Mesendoderm (in vitro differentiated cells): ENCODE measurements around the gene GOLIM4.

Experiments used
- DNase-seq: peaks from one replicate; pipeline ENCODE4 v3.0.0; 2013
- H2AK5ac ChIP-seq: 2 replicates; pipeline ENCODE4 v1.6.1; 2013; ENCODE audit warnings: low read length, inconsistent platforms
- H2BK120ac ChIP-seq: 2 replicates; pipeline ENCODE4 v1.6.1; 2013; ENCODE audit warnings: low read depth, mild to moderate bottlenecking, low read length, moderate library complexity, mixed read lengths
- H2BK15ac ChIP-seq: replicated peaks from 2 replicates; pipeline ENCODE4 v1.6.1; 2013; ENCODE audit warnings: low read depth, mild to moderate bottlenecking, moderate library complexity
- H2BK5ac ChIP-seq: 2 replicates; pipeline ENCODE4 v1.6.1; 2013; ENCODE audit warnings: low read length, inconsistent platforms
- H3K18ac ChIP-seq: 2 replicates; pipeline ENCODE4 v1.6.1; 2013; ENCODE audit warnings: mild to moderate bottlenecking, low read length, mixed read lengths
- H3K23ac ChIP-seq: one replicate; pipeline ENCODE4 v1.6.1; 2013; ENCODE audit warnings: low read length
- H3K27ac ChIP-seq: 2 replicates; pipeline ENCODE4 v1.5.1; 2013; ENCODE audit warnings: low read depth, mild to moderate bottlenecking, inconsistent platforms, low read length, moderate library complexity
- H3K27me3 ChIP-seq: 2 replicates; pipeline ENCODE4 v1.6.1; 2013; ENCODE audit warnings: low read length, control low read depth, mild to moderate bottlenecking, inconsistent platforms; ENCODE audit not compliant: insufficient read depth, poor library complexity
- H3K36me3 ChIP-seq: 2 replicates; pipeline ENCODE4 v1.6.1; 2013; ENCODE audit warnings: low read length, inconsistent platforms; ENCODE audit not compliant: control insufficient read depth, insufficient read depth
- H3K4ac ChIP-seq: one replicate; pipeline ENCODE4 v1.6.1; 2013; ENCODE audit warnings: low read depth, mild to moderate bottlenecking, low read length, moderate library complexity
- H3K4me1 ChIP-seq: 2 replicates; pipeline ENCODE4 v1.6.1; 2013; ENCODE audit warnings: low read depth, low read length, inconsistent platforms; ENCODE audit not compliant: control insufficient read depth
- H3K4me2 ChIP-seq: 2 replicates; pipeline ENCODE4 v1.6.1; 2013; ENCODE audit warnings: low read length
- H3K4me3 ChIP-seq: 2 replicates; pipeline ENCODE4 v1.5.1; 2013; ENCODE audit warnings: mild to moderate bottlenecking, low read length
- H3K56ac ChIP-seq: one replicate; pipeline ENCODE4 v1.6.1; 2013; ENCODE audit warnings: low read length
- H3K79me1 ChIP-seq: 2 replicates; pipeline ENCODE4 v1.6.1; 2013; ENCODE audit warnings: low read length, inconsistent platforms
- H3K79me2 ChIP-seq: 2 replicates; pipeline ENCODE4 v1.6.1; 2013; ENCODE audit warnings: mild to moderate bottlenecking, low read length; ENCODE audit not compliant: control insufficient read depth, insufficient read depth
- H3K9ac ChIP-seq: 2 replicates; pipeline ENCODE4 v1.6.1; 2013; ENCODE audit warnings: low read length, inconsistent platforms
- H4K5ac ChIP-seq: one replicate; pipeline ENCODE4 v1.6.1; 2013; ENCODE audit warnings: low read length
- H4K8ac ChIP-seq: one replicate; pipeline ENCODE4 v1.6.1; 2013; ENCODE audit warnings: low read depth, mild to moderate bottlenecking, control low read depth, low read length, moderate library complexity
- WGBS: extraction: QIAGEN DNeasy Blood & Tissue Kit; methylation state at CpG from one replicate; pipeline ENCODE4 v1.1.7; 2013; ENCODE audit warnings: low lambda C conversion rate, missing lambda C conversion rate; ENCODE audit not compliant: insufficient coverage; ENCODE audit errors: extremely low coverage; 5-methylcytosine and 5-hydroxymethylcytosine counted together

The GOLIM4 gene

DNA sequence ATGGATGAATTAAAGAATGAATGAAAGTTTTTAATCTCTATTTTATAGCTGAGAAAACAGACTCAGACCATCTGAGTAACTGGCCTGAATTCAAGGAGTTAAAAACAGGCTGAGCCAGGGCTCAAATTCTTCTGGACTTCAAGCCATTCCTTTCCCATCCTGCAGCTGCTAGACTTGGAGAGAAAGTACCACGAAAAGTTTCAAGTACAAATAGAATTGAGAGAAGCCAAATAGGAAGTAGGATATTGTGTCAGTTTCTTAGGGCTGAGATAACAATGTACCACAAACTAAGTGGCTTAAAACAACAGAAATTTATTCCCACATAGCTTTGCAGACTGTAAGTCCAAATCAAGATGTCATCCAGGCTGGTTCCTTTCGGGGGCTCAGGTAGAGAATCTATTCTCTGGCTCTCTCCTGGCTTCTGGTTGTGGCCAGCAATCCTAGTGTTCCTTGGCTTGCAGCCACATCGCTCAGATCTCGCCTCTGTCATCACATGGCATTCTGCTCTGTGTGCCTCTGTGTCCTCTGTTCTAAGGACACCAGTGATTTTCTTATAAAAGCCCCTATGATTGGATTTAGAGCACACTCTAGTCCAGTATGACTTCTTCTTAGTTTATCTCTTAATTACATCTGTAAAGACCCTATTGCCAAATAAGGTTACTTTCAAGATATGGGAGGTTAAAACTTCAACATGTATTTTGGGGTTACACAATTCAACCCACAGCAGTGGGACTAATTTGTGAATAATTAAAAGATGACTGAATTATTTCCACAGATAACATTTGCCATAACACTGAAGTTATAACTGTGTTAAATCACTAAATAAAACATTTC lies 25.7 kb upstream of the GOLIM4 start:
- DNase-seq, result no peak
- Histone ChIP-seq H3K9ac (no peak overlapping the region), H3K36me3 (no peaks in the 10 kb centered on the region), H2BK15ac (no peak overlapping the region), H3K23ac (no peak overlapping the region), H3K79me1 (no peaks in the 10 kb centered on the region), H3K4ac (no peak overlapping the region), H2BK5ac (no peak overlapping the region), H4K5ac (no peak overlapping the region), H3K56ac (no peak overlapping the region), H3K79me2 (no peaks in the 10 kb centered on the region), H3K4me1 (no peaks in the 10 kb centered on the region), H2BK120ac (no peak overlapping the region), H3K4me3 (no peak overlapping the region), H3K18ac (no peak overlapping the region), H4K8ac (no peak overlapping the region), H3K27ac (no peak overlapping the region), H3K27me3 (no peaks in the 10 kb centered on the region), H3K4me2 (no peak overlapping the region), H2AK5ac (no peak overlapping the region)
- WGBS, result no CpG with 5 or more reads among the region's 4 CpGs

DNA sequence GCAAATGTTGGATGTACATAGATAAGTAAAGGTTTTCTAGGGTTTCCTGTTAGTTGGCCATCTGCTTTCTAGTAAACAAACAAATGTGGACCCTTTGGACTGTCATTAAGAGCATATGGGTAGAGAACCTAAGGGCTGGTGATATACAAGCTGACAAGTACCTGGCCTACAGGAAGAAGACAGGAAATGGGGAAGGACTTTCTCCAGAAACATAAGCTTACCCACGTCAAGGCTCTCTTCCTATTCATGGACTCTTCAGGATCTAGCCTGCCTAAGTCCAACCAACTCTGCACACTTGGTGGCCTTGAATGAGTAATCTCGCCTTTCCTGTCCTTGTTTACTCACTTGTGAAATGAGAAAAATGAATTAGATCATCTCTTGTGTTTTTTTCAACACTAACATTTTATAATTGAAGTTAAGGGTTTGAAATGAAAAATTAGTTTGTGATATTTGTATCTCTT lies 22.2 kb upstream of the GOLIM4 start:
- Histone ChIP-seq H2AK5ac (no peak overlapping the region), H3K4me1 (no peaks in the 10 kb centered on the region), H3K18ac (no peak overlapping the region), H3K56ac (no peak overlapping the region), H4K8ac (no peak overlapping the region), H3K79me1 (no peaks in the 10 kb centered on the region), H2BK15ac (no peak overlapping the region), H4K5ac (no peak overlapping the region), H3K79me2 (no peaks in the 10 kb centered on the region), H3K27ac (no peak overlapping the region), H3K36me3 (no peaks in the 10 kb centered on the region), H3K4me3 (no peak overlapping the region), H3K4ac (no peak overlapping the region), H3K4me2 (no peak overlapping the region), H2BK5ac (no peak overlapping the region), H3K27me3 (no peaks in the 10 kb centered on the region), H2BK120ac (no peak overlapping the region), H3K9ac (no peak overlapping the region), H3K23ac (no peak overlapping the region)
- DNase-seq, result no peak
- WGBS, result no CpG with 5 or more reads among the region's 2 CpGs

DNA sequence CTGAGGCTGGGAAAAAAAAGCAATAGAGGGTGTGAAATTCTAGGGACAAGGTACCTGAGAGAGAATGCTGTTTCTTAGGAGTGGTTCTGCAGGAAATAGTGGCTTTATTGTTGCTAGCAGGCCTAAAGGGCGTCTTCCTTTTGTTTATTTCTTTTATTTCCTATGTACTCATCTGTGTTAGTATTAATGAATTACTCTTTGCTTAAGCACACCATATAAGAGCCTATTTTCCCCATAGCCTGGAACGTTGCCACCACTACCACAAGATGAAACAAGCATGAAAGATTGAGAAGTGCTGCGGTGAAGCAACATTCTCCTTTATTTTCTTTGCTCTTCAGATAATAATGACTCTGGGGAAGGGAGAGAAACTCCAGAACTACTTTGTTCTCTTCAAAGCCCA lies 21.3 kb upstream of the GOLIM4 start:
- H3K4me2 ChIP-seq, result no peak overlapping the region
- no CpG with 5 or more reads among the region's 3 CpGs for WGBS
- DNase-seq, result no peak
- H2BK120ac ChIP-seq, result no peak overlapping the region
- no peak overlapping the region for H3K23ac ChIP-seq
- no peaks in the 10 kb centered on the region for H3K79me2 ChIP-seq
- H2BK15ac ChIP-seq, result no peak overlapping the region
- H4K8ac ChIP-seq, result no peak overlapping the region
- H3K79me1 ChIP-seq, result no peaks in the 10 kb centered on the region
- no peak overlapping the region for H2BK5ac ChIP-seq
- no peak overlapping the region for H4K5ac ChIP-seq
- no peak overlapping the region for H3K4me3 ChIP-seq
- no peak overlapping the region for H2AK5ac ChIP-seq
- H3K18ac ChIP-seq, result no peak overlapping the region
- H3K36me3 ChIP-seq, result no peaks in the 10 kb centered on the region
- no peak overlapping the region for H3K56ac ChIP-seq
- H3K27me3 ChIP-seq, result no peaks in the 10 kb centered on the region
- no peak overlapping the region for H3K27ac ChIP-seq
- H3K9ac ChIP-seq, result no peak overlapping the region
- H3K4me1 ChIP-seq, result no peaks in the 10 kb centered on the region
- no peak overlapping the region for H3K4ac ChIP-seq

DNA sequence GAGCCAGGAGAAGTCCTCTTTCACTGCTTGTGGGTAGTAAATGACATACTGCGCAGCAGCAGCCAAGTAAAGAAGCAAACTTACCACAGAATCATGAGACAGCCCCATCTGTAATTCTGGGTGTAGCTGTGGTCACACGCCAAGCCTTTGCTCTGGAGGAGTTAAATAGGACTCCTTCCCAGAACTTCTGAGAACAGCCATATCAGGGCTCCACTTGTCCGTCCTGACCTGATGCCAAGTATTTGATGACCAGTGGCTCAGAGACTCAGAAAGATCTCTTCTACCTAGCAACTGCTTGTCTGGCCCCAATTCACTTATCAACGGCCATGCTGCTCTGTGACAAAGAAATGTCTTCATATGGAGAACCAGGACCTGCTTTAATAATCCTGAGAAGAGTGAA lies 20.6 kb upstream of the GOLIM4 start:
- Histone ChIP-seq H4K8ac (no peak overlapping the region), H3K4me1 (no peaks in the 10 kb centered on the region), H3K79me1 (no peaks in the 10 kb centered on the region), H4K5ac (no peak overlapping the region), H3K18ac (no peak overlapping the region), H2AK5ac (no peak overlapping the region), H3K79me2 (no peaks in the 10 kb centered on the region), H3K4me2 (no peak overlapping the region), H2BK5ac (no peak overlapping the region), H3K9ac (no peak overlapping the region), H3K27ac (no peak overlapping the region), H3K4me3 (no peak overlapping the region), H3K27me3 (no peaks in the 10 kb centered on the region), H3K4ac (no peak overlapping the region), H2BK120ac (no peak overlapping the region), H3K36me3 (no peaks in the 10 kb centered on the region), H2BK15ac (no peak overlapping the region), H3K23ac (no peak overlapping the region), H3K56ac (no peak overlapping the region)
- no peak for DNase-seq
- WGBS, result no CpG with 5 or more reads among the region's 4 CpGs

DNA sequence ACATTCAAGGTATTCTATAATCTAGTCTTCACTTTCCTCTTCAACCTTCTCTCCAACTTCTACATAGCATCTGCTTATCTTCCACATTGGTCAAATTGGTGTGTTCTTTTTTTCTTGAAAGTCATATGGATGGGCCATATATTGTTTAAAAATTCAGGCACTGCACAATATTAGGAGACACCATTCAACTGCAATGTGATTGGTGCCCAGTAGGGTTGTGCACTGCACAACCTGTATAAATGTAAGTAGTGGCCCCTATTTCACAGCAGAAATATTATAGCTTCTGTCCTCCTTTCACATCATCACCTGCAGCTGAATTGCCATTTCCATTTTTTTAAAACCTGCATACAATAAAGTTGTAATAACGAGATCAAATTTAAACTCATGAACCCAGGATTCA lies 18.1 kb upstream of the GOLIM4 start:
- H3K4me3 ChIP-seq, result no peak overlapping the region
- no peaks in the 10 kb centered on the region for H3K79me1 ChIP-seq
- no peak overlapping the region for H3K4ac ChIP-seq
- no peak overlapping the region for H3K18ac ChIP-seq
- 100% methylated on average over 1 of the region's 1 CpG for WGBS
- H2BK120ac ChIP-seq, result no peak overlapping the region
- no peak overlapping the region for H3K56ac ChIP-seq
- H3K27ac ChIP-seq, result no peak overlapping the region
- DNase-seq, result no peak
- no peak overlapping the region for H3K9ac ChIP-seq
- no peak overlapping the region for H2AK5ac ChIP-seq
- H3K27me3 ChIP-seq, result no peaks in the 10 kb centered on the region
- H4K5ac ChIP-seq, result no peak overlapping the region
- H3K4me2 ChIP-seq, result no peak overlapping the region
- no peaks in the 10 kb centered on the region for H3K79me2 ChIP-seq
- H3K4me1 ChIP-seq, result no peaks in the 10 kb centered on the region
- H4K8ac ChIP-seq, result no peak overlapping the region
- no peak overlapping the region for H3K23ac ChIP-seq
- no peak overlapping the region for H2BK15ac ChIP-seq
- no peak overlapping the region for H2BK5ac ChIP-seq
- H3K36me3 ChIP-seq, result no peaks in the 10 kb centered on the region

DNA sequence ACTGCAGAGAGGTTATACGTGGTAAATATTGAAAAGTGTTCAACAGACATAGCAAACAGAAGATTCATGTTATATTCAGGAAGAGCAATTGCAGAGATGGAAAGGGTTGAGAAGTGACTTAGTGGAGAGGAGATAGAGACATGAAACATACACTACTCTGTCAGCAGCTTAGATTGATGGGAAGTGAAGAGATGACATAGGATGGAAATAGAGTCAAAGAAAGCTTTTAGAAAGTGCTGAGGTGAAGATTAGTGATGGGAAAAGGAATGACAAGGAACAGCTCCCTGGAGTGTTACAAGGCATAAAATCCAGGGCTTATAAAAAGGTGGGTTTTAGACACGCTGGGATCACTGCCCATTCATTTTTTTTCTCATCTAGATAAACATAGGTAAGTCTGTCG lies 17.2 kb upstream of the GOLIM4 start:
- Histone ChIP-seq H2BK15ac (no peak overlapping the region), H3K56ac (no peak overlapping the region), H3K79me2 (no peaks in the 10 kb centered on the region), H3K79me1 (no peaks in the 10 kb centered on the region), H3K9ac (no peak overlapping the region), H3K27me3 (no peaks in the 10 kb centered on the region), H3K4me3 (no peak overlapping the region), H2BK120ac (no peak overlapping the region), H4K8ac (no peak overlapping the region), H2BK5ac (no peak overlapping the region), H3K18ac (no peak overlapping the region), H3K4me1 (no peaks in the 10 kb centered on the region), H3K4ac (no peak overlapping the region), H4K5ac (no peak overlapping the region), H2AK5ac (no peak overlapping the region), H3K23ac (no peak overlapping the region), H3K4me2 (no peak overlapping the region), H3K36me3 (no peaks in the 10 kb centered on the region), H3K27ac (no peak overlapping the region)
- no CpG with 5 or more reads among the region's 3 CpGs for WGBS
- no peak for DNase-seq
